AG08396 (cell line): ENCODE data around the gene LRP4.

Experiments
- DNase-seq: peaks from one replicate; pipeline ENCODE4 v3.0.0; 2012; ENCODE audit warnings: low spot score, mixed read lengths

Gene LRP4

DNA sequence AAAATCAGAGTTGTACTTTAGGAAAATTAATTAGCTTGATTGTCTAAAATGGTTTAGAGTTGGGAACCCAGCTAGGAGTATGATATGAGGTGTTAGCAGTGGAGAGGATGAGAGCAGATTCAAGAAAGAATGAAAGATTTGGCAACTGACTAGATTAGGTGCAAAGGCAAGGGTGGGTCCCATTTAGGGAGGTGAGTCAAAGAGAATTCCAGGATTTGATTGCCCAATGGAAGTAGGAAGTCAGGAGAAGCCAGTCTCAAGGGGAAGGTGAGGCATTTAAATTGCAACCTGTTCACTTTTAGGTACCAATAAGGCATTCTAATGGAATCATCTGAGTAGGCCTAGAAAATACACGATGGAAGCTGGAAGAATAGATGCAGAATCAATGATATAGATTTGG is 68.7 kb downstream of the LRP4 start:
- no peak for DNase-seq

GRCh38 chr11:46846510-46846830 is 71.9 kb downstream of the LRP4 start:
- DNase-seq: no peak

DNA sequence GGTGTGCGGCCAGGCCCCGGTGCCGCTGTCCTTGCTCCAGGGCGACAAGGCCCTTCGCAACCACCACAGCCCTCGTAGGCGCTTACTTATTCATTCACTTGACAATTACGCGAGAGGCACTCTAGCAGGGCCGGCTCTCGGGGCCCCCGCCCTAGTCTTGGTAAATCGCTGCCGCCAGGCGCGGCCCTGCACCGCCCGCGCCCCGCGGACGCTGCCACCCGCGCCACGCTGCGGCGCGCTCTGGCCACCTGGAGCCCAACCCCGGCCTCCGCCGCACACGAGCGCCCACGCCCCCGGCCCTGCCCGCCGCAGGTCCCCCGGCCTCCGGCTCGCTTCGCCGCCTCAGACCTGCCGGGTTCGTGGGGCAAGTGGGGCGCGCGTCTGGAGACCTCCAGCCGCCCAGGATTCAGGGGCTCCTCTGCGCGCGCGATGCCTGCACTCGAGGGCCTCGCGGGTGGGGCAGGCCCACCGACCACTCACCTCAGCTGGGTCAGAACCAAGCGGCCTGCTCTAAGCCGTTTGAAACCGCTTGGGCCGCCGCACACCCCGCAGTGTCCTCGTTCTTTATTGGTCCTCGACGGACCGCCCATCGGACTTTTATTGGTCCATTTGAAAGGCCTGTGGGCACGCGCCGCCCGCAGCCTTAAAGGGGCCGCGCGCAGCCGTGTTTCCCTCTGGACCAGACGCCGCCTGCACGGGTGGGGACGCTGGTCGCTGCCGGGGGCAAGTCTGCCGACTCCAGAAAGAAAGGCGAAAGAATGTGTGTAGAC is 72.4 kb downstream of the LRP4 start, which contains the start of gene CKAP5:
Gene CKAP5 (minus strand): TSS at position 541 of the 770 bp plus-strand sequence. CDS start 25,049 bp downstream, outside the sequence.
- peak; percentile 98 for DNase-seq

DNA sequence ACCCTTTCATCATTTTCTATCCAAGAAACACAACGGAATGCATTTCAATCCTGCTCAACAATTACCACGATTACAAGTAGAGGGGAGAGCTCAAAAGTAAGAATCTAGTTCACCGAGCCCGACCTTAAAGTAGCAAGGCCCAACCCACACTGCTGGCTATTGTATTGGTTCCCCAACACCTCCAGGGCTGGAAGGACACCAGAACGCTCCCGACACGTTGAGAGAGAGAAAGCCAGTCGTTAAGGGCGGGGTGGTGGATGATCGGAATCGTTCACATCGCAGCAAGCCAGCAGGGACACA is 73.0 kb downstream of the LRP4 start:
- DNase-seq: no peak

DNA sequence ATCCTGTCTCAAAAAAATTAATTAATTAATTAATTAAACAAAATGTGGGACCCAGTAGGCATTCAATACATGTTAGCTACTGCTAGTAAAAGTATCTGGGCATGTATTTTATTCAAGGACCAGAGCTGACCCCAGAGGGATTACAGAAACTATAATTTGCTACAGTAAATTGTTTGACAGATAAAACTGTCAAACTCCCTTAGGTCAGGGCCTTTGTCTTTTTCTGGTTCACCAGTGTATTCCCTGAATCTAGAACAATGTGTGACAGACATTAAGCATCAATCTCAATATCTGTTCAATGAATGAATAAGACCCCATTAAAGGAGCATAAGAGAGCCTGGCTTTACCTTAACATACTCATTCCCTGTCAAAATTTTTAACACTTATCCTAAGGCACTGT is 78.2 kb downstream of the LRP4 start:
- DNase-seq: no peak

DNA sequence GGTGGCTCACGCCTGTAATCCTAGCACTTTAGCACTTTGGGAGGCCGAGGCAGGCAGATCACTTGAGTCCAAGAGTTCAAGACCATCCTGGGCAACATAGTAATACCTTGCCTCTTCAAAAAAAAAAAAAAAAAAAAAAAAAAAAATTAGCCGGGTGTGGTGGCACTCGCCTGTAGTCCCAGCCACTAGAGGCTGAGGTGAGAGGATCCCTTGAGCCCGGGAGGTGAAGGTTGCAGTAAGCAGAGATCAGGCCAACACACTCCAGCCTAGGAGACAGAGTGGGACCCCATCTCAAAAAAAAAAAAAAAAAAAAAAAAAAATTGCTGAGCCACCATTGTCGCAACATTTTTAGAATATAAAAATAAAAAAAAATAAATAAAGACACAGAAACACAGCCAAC is 79.8 kb downstream of the LRP4 start:
- DNase-seq: no peak

- no peak for DNase-seq
Observed at GRCh38 chr11:46837860-46838259, 80.5 kb downstream of the LRP4 start.

GRCh38 chr11:46836870-46837269 is 81.5 kb downstream of the LRP4 start:
- DNase-seq: no peak

DNA sequence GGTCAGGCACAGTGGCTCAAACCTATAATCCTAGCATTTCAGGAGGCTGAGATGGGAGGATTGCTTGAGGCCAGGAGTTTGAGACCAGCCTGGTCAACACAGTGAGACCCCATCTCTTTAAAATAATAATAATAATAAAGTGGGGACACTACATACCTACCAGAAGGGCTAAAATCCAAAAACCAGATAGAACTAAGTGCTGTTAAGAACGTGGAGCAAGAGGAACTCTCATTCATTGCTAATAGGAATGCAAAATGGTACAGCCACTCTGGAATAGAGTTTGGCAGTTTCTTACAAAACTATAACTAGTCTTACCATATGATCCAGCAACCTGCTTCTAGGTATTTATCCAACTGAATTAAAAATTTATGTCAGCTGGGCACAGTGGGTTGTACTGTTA is 81.9 kb downstream of the LRP4 start:
- no peak for DNase-seq

- DNase-seq: no peak
Observed at GRCh38 chr11:46835897-46836296, 82.5 kb downstream of the LRP4 start.

DNA sequence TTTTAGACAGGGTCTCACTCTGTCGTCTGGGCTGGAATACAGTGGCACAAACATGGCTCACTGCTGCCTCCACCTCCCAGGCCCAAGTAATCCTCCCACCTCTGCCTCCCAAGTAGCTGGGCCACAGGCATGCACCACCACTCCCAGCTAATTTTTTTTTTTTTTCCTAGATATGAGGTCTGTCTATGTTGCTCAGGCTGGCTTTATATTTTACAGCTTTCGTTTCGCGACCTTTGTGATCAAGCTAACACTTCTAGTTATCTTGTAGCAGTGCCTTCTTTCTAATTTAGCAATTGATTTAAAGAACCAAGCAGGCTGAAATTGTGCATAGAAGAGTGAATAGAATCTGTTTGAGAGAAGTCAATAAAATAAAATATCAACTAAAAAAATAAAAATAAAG is 83.5 kb downstream of the LRP4 start:
- no peak for DNase-seq

DNA sequence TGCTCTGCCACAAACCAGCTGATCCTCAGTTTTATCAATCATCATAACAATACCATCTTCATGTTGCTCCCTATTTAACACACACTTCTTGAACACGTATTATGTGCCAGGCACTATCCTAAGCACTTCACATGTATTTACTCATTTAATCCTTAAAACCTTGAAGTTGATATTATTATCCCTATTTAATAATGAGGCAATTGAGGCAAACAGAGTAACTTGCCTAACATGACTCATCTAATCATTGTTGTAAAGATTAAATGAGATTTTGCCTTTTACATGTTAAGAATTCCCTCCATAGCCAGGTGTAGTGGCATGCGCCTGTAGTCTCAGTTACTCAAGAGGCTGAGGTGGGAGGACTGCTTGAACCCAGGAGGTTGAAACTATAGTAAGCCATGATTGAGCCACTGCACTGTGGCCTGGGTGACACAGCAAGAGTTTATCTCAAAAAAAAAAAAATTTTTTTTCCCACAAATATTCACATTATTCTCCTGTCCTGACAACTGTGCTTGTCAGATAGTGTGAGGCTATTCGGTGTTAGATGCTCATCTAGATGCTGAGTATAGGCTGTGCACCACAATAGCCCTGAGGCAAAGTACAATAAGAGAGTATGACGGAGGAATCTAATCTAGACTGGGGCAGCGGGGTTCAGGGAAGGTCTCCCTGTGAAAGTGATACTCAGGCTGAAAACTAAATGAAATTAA is 85.7 kb downstream of the LRP4 start:
- DNase-seq: no peak

DNA sequence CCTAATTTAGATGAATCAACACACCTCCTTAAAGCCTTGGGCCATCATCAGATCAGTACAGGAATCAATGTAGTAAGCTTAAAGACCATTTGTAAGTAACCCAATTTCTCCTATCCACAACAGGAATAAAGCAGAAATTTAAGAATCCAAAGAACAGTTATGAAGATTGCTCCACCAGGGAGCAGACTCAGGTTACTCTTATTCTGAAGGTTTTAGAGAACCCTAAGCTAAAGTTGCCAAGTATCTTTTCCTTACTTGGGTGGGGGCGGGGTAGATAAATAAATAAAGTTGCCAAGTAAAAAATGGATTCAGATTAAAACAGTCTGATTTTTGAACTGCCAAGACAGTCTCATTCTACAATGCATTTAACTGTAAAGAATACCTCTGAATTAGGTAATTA is 90.4 kb downstream of the LRP4 start:
- no peak for DNase-seq

DNA sequence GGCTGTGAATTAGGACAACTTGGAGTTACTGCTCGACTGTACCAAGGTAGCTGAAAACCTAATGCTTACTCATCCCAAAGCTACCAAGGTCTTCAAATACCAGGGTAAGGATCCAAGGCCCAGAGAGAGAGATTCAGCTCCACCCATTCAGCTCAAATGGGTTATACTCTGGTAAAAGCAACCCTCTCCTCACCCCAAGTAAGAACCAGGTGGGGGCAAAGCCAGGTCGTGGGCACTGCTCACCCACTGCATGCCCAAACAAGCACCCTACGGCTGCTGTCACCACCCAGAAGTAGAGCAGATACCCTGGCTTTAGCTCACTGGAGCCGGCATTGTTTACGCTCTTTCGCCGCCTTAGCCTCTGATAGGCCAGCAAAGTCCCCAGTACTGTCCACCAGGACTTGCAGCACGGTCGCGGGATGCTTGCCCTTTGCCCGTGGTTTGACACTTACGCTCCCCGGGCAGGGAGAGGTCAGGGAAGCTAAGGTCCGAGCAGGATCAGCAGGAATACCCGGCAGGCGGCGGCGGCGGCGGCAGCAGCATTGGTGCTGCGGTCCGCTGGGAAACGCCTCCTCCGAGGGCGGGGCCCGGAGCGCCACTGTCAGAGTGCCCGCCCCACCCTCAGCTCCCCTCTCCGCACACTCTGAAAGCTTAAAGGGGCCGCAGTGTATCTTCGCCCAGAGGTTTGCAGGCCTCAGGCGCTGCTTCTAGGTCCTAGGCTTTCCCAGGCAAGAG is 91.9 kb downstream of the LRP4 start:
- DNase-seq: peak; percentile 86

GRCh38 chr11:46808799-46809431 is 109.4 kb downstream of the LRP4 start:
- no peak for DNase-seq
